NCI-H82 treated with DMSO at 0.1 percent for 48 hours (cell line): ENCODE data around the gene DLG2.
A peak's percentile ranks its signal among the peaks of the same experiment; 100 is the strongest.

Experiments used
- DNase-seq: peaks from one replicate; lab custom pipeline; 2025; ENCODE audit not compliant: unreplicated experiment; lab: John Stamatoyannopoulos, UW

The DLG2 gene

GRCh38 chr11:83835423-83835822, 1791.7 kb downstream of the DLG2 start:
- no peak for DNase-seq

GRCh38 chr11:83831929-83832328, 1795.2 kb downstream of the DLG2 start:
- no peak for DNase-seq

GRCh38 chr11:83827940-83828554, 1799.1 kb downstream of the DLG2 start:
- peak; percentile 66 for DNase-seq

- DNase-seq: no peak
Measured at GRCh38 chr11:83827520-83827919, 1799.6 kb downstream of the DLG2 start.

GRCh38 chr11:83826078-83826477, 1801.1 kb downstream of the DLG2 start:
- no peak for DNase-seq

GRCh38 chr11:83823461-83824025, 1803.6 kb downstream of the DLG2 start:
- DNase-seq: no peak

GRCh38 chr11:83819931-83820549, 1807.1 kb downstream of the DLG2 start:
- DNase-seq: no peak

GRCh38 chr11:83818349-83818748, 1808.8 kb downstream of the DLG2 start:
- DNase-seq: no peak

GRCh38 chr11:83816572-83817187, 1810.5 kb downstream of the DLG2 start:
- DNase-seq: peak; percentile 17

GRCh38 chr11:83815736-83816135, 1811.4 kb downstream of the DLG2 start:
- no peak for DNase-seq

- DNase-seq: no peak
Measured at GRCh38 chr11:83813296-83813695, 1813.8 kb downstream of the DLG2 start.

- DNase-seq: no peak
Measured at GRCh38 chr11:83809274-83809673, 1817.9 kb downstream of the DLG2 start.

GRCh38 chr11:83801799-83802198, 1825.3 kb downstream of the DLG2 start:
- DNase-seq: no peak

GRCh38 chr11:83793310-83793709, 1833.8 kb downstream of the DLG2 start:
- DNase-seq: no peak

GRCh38 chr11:83791557-83791956, 1835.6 kb downstream of the DLG2 start:
- no peak for DNase-seq

- DNase-seq: peak; percentile 93
Measured at GRCh38 chr11:83785942-83786341, 1841.2 kb downstream of the DLG2 start.

- no peak for DNase-seq
Measured at GRCh38 chr11:83784419-83784818, 1842.7 kb downstream of the DLG2 start.

GRCh38 chr11:83782329-83782728, 1844.8 kb downstream of the DLG2 start:
- peak; percentile 70 for DNase-seq

- DNase-seq: no peak
Measured at GRCh38 chr11:83779876-83780275, 1847.3 kb downstream of the DLG2 start.

GRCh38 chr11:83778596-83778995, 1848.5 kb downstream of the DLG2 start:
- DNase-seq: no peak

GRCh38 chr11:83773950-83774880, 1852.9 kb downstream of the DLG2 start:
- no peak for DNase-seq
